Endothelial cell of umbilical vein (primary cell): ENCODE measurements around the gene CACNA1A. TPM values are rescaled to one million over a fixed set of nuclear protein-coding genes. Genes with fewer than 3 reads are reported as not detected.

Source experiments
- BruUV-seq: library from RNA; stranded (reverse); fragments of 400-500 nt; replicated peaks from 2 replicates; lab custom pipeline; 2021; lab: Mats Ljungman, UMichigan
- CTCF ChIA-PET: fragments of 300-600, 350-600 bp; sonication (Branson Sonifier 250); formaldehyde crosslinking; loops from one replicate; lab custom pipeline; 2021; ENCODE audit warnings: antibody characterized with exemption, inconsistent platforms; lab: Charles Lee
- POLR2A ChIA-PET: fragments of 300-600, 350-600 bp; sonication (Branson Sonifier 250); formaldehyde crosslinking; loops from one replicate; lab custom pipeline; 2021; ENCODE audit warnings: antibody characterized with exemption, inconsistent platforms; lab: Charles Lee
- DNase-seq: peaks from one replicate; pipeline ENCODE4 v3.0.0-alpha.2; 2011; ENCODE audit warnings: low read depth, low spot score
- FAIRE-seq: peaks from 2 replicates; lab custom pipeline; 2011; peaks lifted over from hg19 to GRCh38; lab: Jason Lieb, UNC
- H2AFZ ChIP-seq: 2 replicates; pipeline ENCODE4 v1.6.0; 2012; ENCODE audit warnings: low read depth, low read length, control low read depth, inconsistent platforms
- H3K27ac ChIP-seq: 2 replicates; pipeline ENCODE4 v1.5.1; 2011; ENCODE audit warnings: low read depth, mild to moderate bottlenecking, control low read depth, low read length, moderate library complexity; ENCODE audit not compliant: insufficient read depth
- H3K27me3 ChIP-seq, 2 experiments: 2 replicates each; pipeline versions ENCODE4 v1.6.0 to v1.6.1; 2011; ENCODE audit warnings: low read length in 2 of 2, mixed read lengths in 1 of 2; ENCODE audit not compliant: control insufficient read depth in 2 of 2, insufficient read depth in 2 of 2
- H3K36me3 ChIP-seq, 2 experiments: 2 replicates in 1 of 2; 3 replicates in 1 of 2; pipeline ENCODE4 v1.5.1; 2011; ENCODE audit warnings: low read length in 2 of 2, mild to moderate bottlenecking in 1 of 2, moderate library complexity in 1 of 2; ENCODE audit not compliant: control insufficient read depth in 2 of 2, insufficient read depth in 2 of 2; ENCODE audit errors: extremely low read depth in 1 of 2
- H3K4me1 ChIP-seq: 3 replicates; pipeline ENCODE4 v1.5.1; 2011; ENCODE audit warnings: mild to moderate bottlenecking, low read length; ENCODE audit not compliant: control insufficient read depth, insufficient read depth; ENCODE audit errors: extremely low read depth
- H3K4me2 ChIP-seq: 2 replicates; pipeline ENCODE4 v1.6.1; 2011; ENCODE audit warnings: low read length, control low read depth, mixed read lengths; ENCODE audit not compliant: insufficient read depth
- H3K4me3 ChIP-seq, 3 experiments: fragments of 200-600 bp in 1 of 3; sonication (generic), shearing (Covaris generic) in 1 of 3; replicated peaks in 1 of 3; 2 replicates each; pipeline ENCODE4 v1.5.1; 2011 to 2016; ENCODE audit warnings: control low read depth in 3 of 3, low read length in 3 of 3, mild to moderate bottlenecking in 2 of 3, inconsistent platforms in 1 of 3, low read depth in 1 of 3, moderate library complexity in 1 of 3; ENCODE audit not compliant: insufficient read depth in 1 of 3
- H3K79me2 ChIP-seq: 2 replicates; pipeline ENCODE4 v1.6.0; 2012; ENCODE audit warnings: low read length, inconsistent platforms; ENCODE audit not compliant: control insufficient read depth, insufficient read depth
- H3K9ac ChIP-seq: replicated peaks from 2 replicates; pipeline ENCODE3; 2011; ENCODE audit warnings: low read length, control low read depth; ENCODE audit not compliant: insufficient read depth; ENCODE audit errors: extremely low read depth
- H3K9me1 ChIP-seq: replicated peaks from 3 replicates; pipeline ENCODE4 v1.6.0; 2011; ENCODE audit warnings: mild to moderate bottlenecking, low read length; ENCODE audit not compliant: control insufficient read depth, insufficient read depth; ENCODE audit errors: extremely low read depth
- H3K9me3 ChIP-seq: replicated peaks from 2 replicates; pipeline ENCODE4 v1.5.1; 2012; ENCODE audit warnings: low read length, inconsistent platforms; ENCODE audit not compliant: control insufficient read depth, insufficient read depth
- H4K20me1 ChIP-seq: replicated peaks from 2 replicates; pipeline ENCODE3; 2011; ENCODE audit warnings: mild to moderate bottlenecking, low read length; ENCODE audit not compliant: control insufficient read depth, insufficient read depth; ENCODE audit errors: extremely low read depth
- EZH2 ChIP-seq: IDR thresholded peaks from 2 replicates; pipeline ENCODE4 v1.6.1; 2012; ENCODE audit warnings: borderline replicate concordance, low read depth, mild to moderate bottlenecking, moderate library complexity, low read length, inconsistent platforms; ENCODE audit not compliant: severe bottlenecking
- FOS ChIP-seq: IDR thresholded peaks from 2 replicates; pipeline ENCODE4 v1.6.1; 2011; ENCODE audit warnings: mild to moderate bottlenecking, low read length, moderate library complexity, borderline replicate concordance; ENCODE audit not compliant: insufficient read depth
- GATA2 ChIP-seq: IDR thresholded peaks from 2 replicates; pipeline ENCODE4 v1.7.0; 2011; ENCODE audit warnings: low read depth, mild to moderate bottlenecking, moderate library complexity, mixed read lengths, low read length; ENCODE audit not compliant: insufficient read length, insufficient read depth
- JUN ChIP-seq: IDR thresholded peaks from 2 replicates; pipeline ENCODE4 v1.6.1; 2011; ENCODE audit warnings: borderline replicate concordance, low read depth; ENCODE audit not compliant: insufficient read length, insufficient read depth
- MYC ChIP-seq: IDR thresholded peaks from one replicate; pipeline ENCODE4 v1.6.1; 2011; ENCODE audit warnings: mild to moderate bottlenecking, low read depth, low read length
- POLR2A ChIP-seq: IDR thresholded peaks from 2 replicates; pipeline ENCODE4 v1.6.1; 2012; ENCODE audit warnings: low read depth, mild to moderate bottlenecking, control low read depth, low read length
- POLR2AphosphoS5 ChIP-seq: IDR thresholded peaks from 2 replicates; pipeline ENCODE4 v1.6.1; 2012; ENCODE audit warnings: low read depth, mild to moderate bottlenecking, control low read depth, low read length, moderate library complexity; ENCODE audit not compliant: insufficient read depth
- dilution Hi-C: fragments of 300-500 bp; cut with MboI; formaldehyde crosslinking; loops from one replicate; pipeline ENCODE4 v1.15.0; 2019; ENCODE audit warnings: low sequenced_read_pairs; ENCODE audit not compliant: extremely low pct_ligation_motif_present
- intact Hi-C: fragments of 100-400 bp; cut with micrococcal nuclease; formaldehyde crosslinking; loops from one replicate; pipeline ENCODE4 v1.10.0; 2022
- polyA plus RNA-seq, 4 experiments: library from polyadenylated mRNA; depleted of rRNA in 3 of 4; stranded (reverse) in 3 of 4; unstranded in 1 of 4; fragments of >200 nt; gene quantifications; 2 replicates each; pipeline versions ENCODE4 v1.2.1 to v1.2.3, GENCODE V29; 2011 to 2012; ENCODE audit warnings: missing spikeins in 1 of 4
- total RNA-seq: library from RNA; stranded (reverse); gene quantifications from 2 replicates; pipeline ENCODE4 v1.2.3, GENCODE V29; 2021
- TF ChIP-seq, protein P1 (sequence below): IDR thresholded peaks from 2 replicates; pipeline ENCODE4 v1.6.1; 2011; ENCODE audit not compliant: insufficient read depth, insufficient read length
- TF ChIP-seq, protein P2 (sequence below), 2 donors: IDR thresholded peaks; 1 replicate in 1 of 2; 2 replicates in 1 of 2; pipeline ENCODE4 v1.5.1; 2011; ENCODE audit warnings: low read length in 2 of 2, mild to moderate bottlenecking in 2 of 2, moderate library complexity in 2 of 2, control low read depth in 1 of 2, inconsistent platforms in 1 of 2, low read depth in 1 of 2; ENCODE audit not compliant: insufficient read depth in 1 of 2; ENCODE audit errors: extremely low read depth in 1 of 2

CACNA1A gene
- total and polyA plus RNA-seq, 2 donors (not counting 3 experiments of a cell fraction or from before 2014, with no cell fraction given): 0.17 to 0.38 TPM

DNA sequence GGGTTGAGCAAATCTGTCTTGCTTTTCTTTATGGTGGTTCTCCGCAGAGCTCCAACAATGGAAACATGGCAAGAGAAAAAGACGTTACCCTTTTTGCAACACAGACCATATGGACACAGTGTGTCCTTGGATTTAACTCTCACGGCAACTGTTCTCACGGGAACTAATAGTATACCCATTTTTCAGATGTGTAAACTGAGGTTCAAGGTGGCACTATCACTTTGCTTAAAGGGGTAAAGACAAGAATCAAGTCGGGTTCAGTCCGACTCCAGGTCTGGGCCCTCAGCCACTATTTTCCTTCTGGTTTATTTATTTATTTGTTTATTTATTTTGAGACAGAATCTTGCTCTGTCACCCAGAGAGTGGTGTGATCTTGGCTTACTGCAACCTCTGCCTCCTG lies 176.0 kb downstream of the CACNA1A start:
- H2AFZ ChIP-seq: no peak overlapping the region
- no peaks in the 10 kb centered on the region for H3K79me2 ChIP-seq
- no peaks in the 10 kb centered on the region for H3K36me3 ChIP-seq
- intact Hi-C loops: no loop called here
- H3K4me1 ChIP-seq: no peaks in the 10 kb centered on the region
- H3K27me3 ChIP-seq: no peaks in the 10 kb centered on the region
- no peaks in the 10 kb centered on the region for H4K20me1 ChIP-seq
- H3K9me3 ChIP-seq: no peaks in the 10 kb centered on the region
- FAIRE-seq: no peak
- DNase-seq: no peak
- dilution Hi-C loops: no loop called here
- no peak overlapping the region for H3K9ac ChIP-seq
- no peak for TF ChIP-seq EZH2
- TF ChIP-seq, protein P1, sequence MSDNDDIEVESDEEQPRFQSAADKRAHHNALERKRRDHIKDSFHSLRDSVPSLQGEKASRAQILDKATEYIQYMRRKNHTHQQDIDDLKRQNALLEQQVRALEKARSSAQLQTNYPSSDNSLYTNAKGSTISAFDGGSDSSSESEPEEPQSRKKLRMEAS: no peak
- no peak for TF ChIP-seq FOS
- no peak for TF ChIP-seq JUN
- TF ChIP-seq POLR2AphosphoS5: no peak
- no peak for TF ChIP-seq MYC
- no peak for TF ChIP-seq GATA2
- no peak for TF ChIP-seq POLR2A
- TF ChIP-seq, protein P2, sequence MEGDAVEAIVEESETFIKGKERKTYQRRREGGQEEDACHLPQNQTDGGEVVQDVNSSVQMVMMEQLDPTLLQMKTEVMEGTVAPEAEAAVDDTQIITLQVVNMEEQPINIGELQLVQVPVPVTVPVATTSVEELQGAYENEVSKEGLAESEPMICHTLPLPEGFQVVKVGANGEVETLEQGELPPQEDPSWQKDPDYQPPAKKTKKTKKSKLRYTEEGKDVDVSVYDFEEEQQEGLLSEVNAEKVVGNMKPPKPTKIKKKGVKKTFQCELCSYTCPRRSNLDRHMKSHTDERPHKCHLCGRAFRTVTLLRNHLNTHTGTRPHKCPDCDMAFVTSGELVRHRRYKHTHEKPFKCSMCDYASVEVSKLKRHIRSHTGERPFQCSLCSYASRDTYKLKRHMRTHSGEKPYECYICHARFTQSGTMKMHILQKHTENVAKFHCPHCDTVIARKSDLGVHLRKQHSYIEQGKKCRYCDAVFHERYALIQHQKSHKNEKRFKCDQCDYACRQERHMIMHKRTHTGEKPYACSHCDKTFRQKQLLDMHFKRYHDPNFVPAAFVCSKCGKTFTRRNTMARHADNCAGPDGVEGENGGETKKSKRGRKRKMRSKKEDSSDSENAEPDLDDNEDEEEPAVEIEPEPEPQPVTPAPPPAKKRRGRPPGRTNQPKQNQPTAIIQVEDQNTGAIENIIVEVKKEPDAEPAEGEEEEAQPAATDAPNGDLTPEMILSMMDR (IDR thresholded peaks at IDR 0.05; ENCODE audit: extremely low read depth in 1 of 2, insufficient read depth in 1 of 2, low read depth in 1 of 2, low read length in 2 of 2): no peak
- H3K9me1 ChIP-seq: no peaks in the 10 kb centered on the region
- no peak overlapping the region for H3K4me3 ChIP-seq
- H3K4me2 ChIP-seq: no peak overlapping the region
- ChIA-PET POLR2A (no interaction called here), CTCF (no interaction called here)
- H3K27ac ChIP-seq: no peak overlapping the region
- no TSS peak for BruUV-seq
